B cell (primary cell): ENCODE results near the gene SIRT7.

Experiments
- EZH2 ChIP-seq: IDR thresholded peaks from 2 replicates; pipeline ENCODE4 v1.6.1; 2012; ENCODE audit warnings: borderline replicate concordance, low read depth, mild to moderate bottlenecking, moderate library complexity, low read length; ENCODE audit not compliant: insufficient read depth, poor library complexity, severe bottlenecking
- TF ChIP-seq, protein P1 (sequence below): fragments of 200-600 bp; IDR thresholded peaks from one replicate; pipeline ENCODE4 v1.8.0; 2022; ENCODE audit warnings: antibody characterized with exemption, mild to moderate bottlenecking

DNA sequence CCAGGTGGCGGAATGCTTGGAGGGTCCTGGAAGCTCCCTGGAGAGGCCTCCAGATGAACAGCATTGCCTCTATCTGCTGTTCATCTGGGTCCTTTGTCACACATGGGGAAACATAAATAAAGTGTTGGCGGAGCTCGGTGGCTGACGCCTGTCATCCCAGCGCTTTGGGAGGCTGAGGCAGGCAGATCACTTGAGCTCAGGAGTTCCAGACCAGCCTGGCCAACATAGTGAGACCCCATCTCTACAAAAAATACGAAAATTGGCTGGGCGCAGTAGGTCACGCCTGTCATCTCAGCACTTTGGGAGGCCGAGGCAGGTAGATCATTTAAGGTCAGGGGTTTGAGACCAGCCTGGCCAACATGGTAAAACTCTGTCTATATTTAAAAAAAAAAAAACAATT is 26.9 kb upstream of the SIRT7 start:
- TF ChIP-seq, protein P1, sequence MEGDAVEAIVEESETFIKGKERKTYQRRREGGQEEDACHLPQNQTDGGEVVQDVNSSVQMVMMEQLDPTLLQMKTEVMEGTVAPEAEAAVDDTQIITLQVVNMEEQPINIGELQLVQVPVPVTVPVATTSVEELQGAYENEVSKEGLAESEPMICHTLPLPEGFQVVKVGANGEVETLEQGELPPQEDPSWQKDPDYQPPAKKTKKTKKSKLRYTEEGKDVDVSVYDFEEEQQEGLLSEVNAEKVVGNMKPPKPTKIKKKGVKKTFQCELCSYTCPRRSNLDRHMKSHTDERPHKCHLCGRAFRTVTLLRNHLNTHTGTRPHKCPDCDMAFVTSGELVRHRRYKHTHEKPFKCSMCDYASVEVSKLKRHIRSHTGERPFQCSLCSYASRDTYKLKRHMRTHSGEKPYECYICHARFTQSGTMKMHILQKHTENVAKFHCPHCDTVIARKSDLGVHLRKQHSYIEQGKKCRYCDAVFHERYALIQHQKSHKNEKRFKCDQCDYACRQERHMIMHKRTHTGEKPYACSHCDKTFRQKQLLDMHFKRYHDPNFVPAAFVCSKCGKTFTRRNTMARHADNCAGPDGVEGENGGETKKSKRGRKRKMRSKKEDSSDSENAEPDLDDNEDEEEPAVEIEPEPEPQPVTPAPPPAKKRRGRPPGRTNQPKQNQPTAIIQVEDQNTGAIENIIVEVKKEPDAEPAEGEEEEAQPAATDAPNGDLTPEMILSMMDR, result no peak
- TF ChIP-seq EZH2, result no peak
